ENCODE results near the gene HMBS.

HMBS gene

DNA sequence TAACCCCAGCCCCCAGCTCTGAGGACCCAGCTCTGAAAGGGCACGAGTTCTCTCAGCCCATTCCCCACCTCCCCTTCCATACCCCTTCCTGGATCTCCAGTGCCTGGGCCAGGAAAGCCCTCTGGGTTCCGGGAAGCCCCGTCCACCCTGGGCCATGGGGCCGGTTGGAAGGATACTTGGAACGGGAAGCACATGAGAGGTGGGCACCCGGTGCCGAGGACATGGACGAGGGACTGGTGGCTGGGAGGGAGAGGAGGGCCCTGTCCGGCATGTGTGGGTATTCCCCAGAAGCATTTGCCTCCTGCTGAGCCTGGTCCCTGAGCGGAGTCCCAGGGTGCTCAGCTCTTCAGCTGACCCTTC, 31.5 kb downstream of the HMBS start:
- H3K27ac ChIP-seq (ENCODE audit: low read depth, low read length): no peak overlapping the region
- H4K91ac ChIP-seq (ENCODE audit: low read depth, low read length): no peak overlapping the region
- no peak overlapping the region for H2AFZ ChIP-seq (ENCODE audit: insufficient read depth, low read length, poor library complexity)
- peaks cover 13 to 19% of the 10 kb centered on the region in 2 experiments for H3K36me3 ChIP-seq (ENCODE audit: control insufficient read depth in 1 of 2, insufficient read depth in 2 of 2, low read length in 2 of 2)
- no peak overlapping the region for H2BK12ac ChIP-seq (ENCODE audit: low read length)
- H3K79me1 ChIP-seq (ENCODE audit: low read length): peaks cover 4% of the 10 kb centered on the region
- no peak overlapping the region for H4K8ac ChIP-seq (ENCODE audit: low read depth, low read length)
- no peak overlapping the region for H3K9ac ChIP-seq (ENCODE audit: low read length)
- no peaks in the 10 kb centered on the region for H3K9me3 ChIP-seq (ENCODE audit: insufficient read depth, low read depth, low read length)
- H3K23ac ChIP-seq (ENCODE audit: low read length): no peak overlapping the region
- no peak for DNase-seq
- no peaks in the 10 kb centered on the region for H3K27me3 ChIP-seq (ENCODE audit: insufficient read depth, low read length)
- no peak overlapping the region for H3K14ac ChIP-seq (ENCODE audit: low read length)
- no peak overlapping the region for H2AK5ac ChIP-seq (ENCODE audit: low read length)
- WGBS (ENCODE audit: extremely low coverage, insufficient coverage, insufficient read length): no CpG with 5 or more reads among the region's 10 CpGs
- no peak overlapping the region for H2BK120ac ChIP-seq (ENCODE audit: insufficient read depth, low read length, poor library complexity)
- no peak overlapping the region for H3K18ac ChIP-seq (ENCODE audit: low read length)
- H3K4me2 ChIP-seq (ENCODE audit: low read length): no peak overlapping the region
- no peak overlapping the region for H4K12ac ChIP-seq (ENCODE audit: low read depth, low read length)
- H3K4ac ChIP-seq (ENCODE audit: low read depth, low read length): no peak overlapping the region
- H2BK5ac ChIP-seq (ENCODE audit: low read depth, low read length, poor library complexity): no peak overlapping the region
- no peaks in the 10 kb centered on the region for H3K79me2 ChIP-seq (ENCODE audit: control insufficient read depth, insufficient read depth, low read length, poor library complexity)
- H3K4me3 ChIP-seq (ENCODE audit: low read depth, low read length): no peak overlapping the region
- H3K4me1 ChIP-seq (ENCODE audit: control insufficient read depth in 1 of 2, insufficient read depth in 2 of 2, low read length in 2 of 2): peaks cover 0 to 2% of the 10 kb centered on the region in 2 experiments

- H3K27me3 ChIP-seq (ENCODE audit: insufficient read depth, low read length): no peaks in the 10 kb centered on the region
- no peak overlapping the region for H2BK5ac ChIP-seq (ENCODE audit: low read depth, low read length, poor library complexity)
- no CpG with 5 or more reads among the region's 5 CpGs for WGBS (ENCODE audit: extremely low coverage, insufficient coverage, insufficient read length)
- no peak overlapping the region for H4K12ac ChIP-seq (ENCODE audit: low read depth, low read length)
- H3K23ac ChIP-seq (ENCODE audit: low read length): no peak overlapping the region
- H3K36me3 ChIP-seq (ENCODE audit: control insufficient read depth in 1 of 2, insufficient read depth in 2 of 2, low read length in 2 of 2): peaks cover 13 to 15% of the 10 kb centered on the region in 2 experiments
- H2AK5ac ChIP-seq (ENCODE audit: low read length): no peak overlapping the region
- H3K4ac ChIP-seq (ENCODE audit: low read depth, low read length): no peak overlapping the region
- H3K79me2 ChIP-seq (ENCODE audit: control insufficient read depth, insufficient read depth, low read length, poor library complexity): peaks cover 1% of the 10 kb centered on the region
- no peak overlapping the region for H3K27ac ChIP-seq (ENCODE audit: low read depth, low read length)
- no peak overlapping the region for H2AFZ ChIP-seq (ENCODE audit: insufficient read depth, low read length, poor library complexity)
- no peak overlapping the region for H4K91ac ChIP-seq (ENCODE audit: low read depth, low read length)
- no peak overlapping the region for H3K14ac ChIP-seq (ENCODE audit: low read length)
- no peak overlapping the region for H3K9ac ChIP-seq (ENCODE audit: low read length)
- H2BK120ac ChIP-seq (ENCODE audit: insufficient read depth, low read length, poor library complexity): no peak overlapping the region
- H3K9me3 ChIP-seq (ENCODE audit: insufficient read depth, low read depth, low read length): no peaks in the 10 kb centered on the region
- DNase-seq: no peak
- H3K18ac ChIP-seq (ENCODE audit: low read length): no peak overlapping the region
- H3K4me3 ChIP-seq (ENCODE audit: low read depth, low read length): no peak overlapping the region
- no peak overlapping the region for H2BK12ac ChIP-seq (ENCODE audit: low read length)
- peaks cover 6% of the 10 kb centered on the region for H3K79me1 ChIP-seq (ENCODE audit: low read length)
- H3K4me1 ChIP-seq (ENCODE audit: control insufficient read depth in 1 of 2, insufficient read depth in 2 of 2, low read length in 2 of 2): peaks cover 0 to 2% of the 10 kb centered on the region in 2 experiments
- no peak overlapping the region for H3K4me2 ChIP-seq (ENCODE audit: low read length)
- H4K8ac ChIP-seq (ENCODE audit: low read depth, low read length): no peak overlapping the region
Observed at GRCh38 chr11:119116601-119117000, 31.9 kb downstream of the HMBS start.

DNA sequence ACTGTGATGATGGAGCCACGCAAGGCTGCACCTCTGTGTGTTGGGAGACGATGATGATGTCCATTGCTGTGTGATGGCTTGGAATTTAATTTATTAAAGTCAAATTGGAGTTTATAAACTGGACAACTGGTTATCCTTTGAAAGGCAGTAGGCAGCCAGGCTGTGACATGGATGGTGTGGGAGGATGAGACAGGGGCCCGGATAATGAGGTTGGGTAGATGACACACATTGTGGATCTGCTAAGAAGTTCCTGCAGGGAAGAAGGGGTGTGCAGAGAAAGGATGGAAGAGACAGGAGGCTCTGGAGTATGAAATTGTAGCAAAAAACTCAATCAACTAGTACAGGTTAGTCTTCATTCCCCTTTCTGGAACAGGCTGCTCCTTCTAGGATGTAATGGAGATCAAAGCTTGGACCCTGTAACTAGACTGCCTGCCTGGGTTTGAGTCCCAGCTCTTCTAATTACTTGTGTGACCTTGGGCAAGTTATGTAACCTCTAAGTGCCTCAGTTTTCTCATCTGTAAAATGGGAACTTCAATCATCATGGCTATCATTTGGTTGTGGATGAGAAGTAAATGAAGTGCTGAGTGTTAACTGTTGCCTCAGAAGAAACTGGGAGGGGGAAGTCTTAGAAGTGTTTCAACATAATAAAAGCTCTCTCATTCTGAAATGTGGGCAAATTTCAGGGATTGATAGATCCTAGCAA, 32.5 kb downstream of the HMBS start:
- no peak overlapping the region for H3K4ac ChIP-seq (ENCODE audit: low read depth, low read length)

GRCh38 chr11:119118227-119118626, 33.5 kb downstream of the HMBS start:
- H2BK12ac ChIP-seq (ENCODE audit: low read length): no peak overlapping the region
- no peak overlapping the region for H3K4ac ChIP-seq (ENCODE audit: low read depth, low read length)
- no peak overlapping the region for H4K8ac ChIP-seq (ENCODE audit: low read depth, low read length)
- no peak overlapping the region for H2AK5ac ChIP-seq (ENCODE audit: low read length)
- no peaks in the 10 kb centered on the region for H3K27me3 ChIP-seq (ENCODE audit: insufficient read depth, low read length)
- no peaks in the 10 kb centered on the region for H3K9me3 ChIP-seq (ENCODE audit: insufficient read depth, low read depth, low read length)
- no peak overlapping the region for H4K91ac ChIP-seq (ENCODE audit: low read depth, low read length)
- no peak overlapping the region for H3K4me2 ChIP-seq (ENCODE audit: low read length)
- WGBS (ENCODE audit: extremely low coverage, insufficient coverage, insufficient read length): no CpG with 5 or more reads among the region's 5 CpGs
- peaks cover 7% of the 10 kb centered on the region for H3K79me1 ChIP-seq (ENCODE audit: low read length)
- no peak overlapping the region for H3K18ac ChIP-seq (ENCODE audit: low read length)
- no peak overlapping the region for H3K4me3 ChIP-seq (ENCODE audit: low read depth, low read length)
- H3K36me3 ChIP-seq (ENCODE audit: control insufficient read depth in 1 of 2, insufficient read depth in 2 of 2, low read length in 2 of 2): peaks cover 9 to 13% of the 10 kb centered on the region in 2 experiments
- DNase-seq: no peak
- no peak overlapping the region for H2AFZ ChIP-seq (ENCODE audit: insufficient read depth, low read length, poor library complexity)
- no peak overlapping the region for H3K23ac ChIP-seq (ENCODE audit: low read length)
- H2BK120ac ChIP-seq (ENCODE audit: insufficient read depth, low read length, poor library complexity): no peak overlapping the region
- no peak overlapping the region for H2BK5ac ChIP-seq (ENCODE audit: low read depth, low read length, poor library complexity)
- H3K79me2 ChIP-seq (ENCODE audit: control insufficient read depth, insufficient read depth, low read length, poor library complexity): peaks cover 5% of the 10 kb centered on the region
- H3K4me1 ChIP-seq (ENCODE audit: control insufficient read depth in 1 of 2, insufficient read depth in 2 of 2, low read length in 2 of 2): peaks cover 0 to 9% of the 10 kb centered on the region in 2 experiments
- no peak overlapping the region for H4K12ac ChIP-seq (ENCODE audit: low read depth, low read length)
- no peak overlapping the region for H3K9ac ChIP-seq (ENCODE audit: low read length)
- no peak overlapping the region for H3K27ac ChIP-seq (ENCODE audit: low read depth, low read length)
- H3K14ac ChIP-seq (ENCODE audit: low read length): no peak overlapping the region

More for the DNA sequence above, 32.5 kb downstream of the HMBS start:
- no peak overlapping the region for H2BK5ac ChIP-seq (ENCODE audit: low read depth, low read length, poor library complexity)
- no peak overlapping the region for H2BK120ac ChIP-seq (ENCODE audit: insufficient read depth, low read length, poor library complexity)
- H3K4me1 ChIP-seq (ENCODE audit: control insufficient read depth in 1 of 2, insufficient read depth in 2 of 2, low read length in 2 of 2): peaks cover 0 to 3% of the 10 kb centered on the region in 2 experiments
- no peak overlapping the region for H3K14ac ChIP-seq (ENCODE audit: low read length)
- no peak overlapping the region for H4K12ac ChIP-seq (ENCODE audit: low read depth, low read length)
- no peak overlapping the region for H4K91ac ChIP-seq (ENCODE audit: low read depth, low read length)
- no CpG with 5 or more reads among the region's 3 CpGs for WGBS (ENCODE audit: extremely low coverage, insufficient coverage, insufficient read length)
- H3K9me3 ChIP-seq (ENCODE audit: insufficient read depth, low read depth, low read length): no peaks in the 10 kb centered on the region
- no peak for DNase-seq
- no peak overlapping the region for H3K9ac ChIP-seq (ENCODE audit: low read length)
- H3K27ac ChIP-seq (ENCODE audit: low read depth, low read length): no peak overlapping the region
- no peak overlapping the region for H2AK5ac ChIP-seq (ENCODE audit: low read length)
- H2AFZ ChIP-seq (ENCODE audit: insufficient read depth, low read length, poor library complexity): no peak overlapping the region
- peaks cover 13 to 14% of the 10 kb centered on the region in 2 experiments for H3K36me3 ChIP-seq (ENCODE audit: control insufficient read depth in 1 of 2, insufficient read depth in 2 of 2, low read length in 2 of 2)
- H3K18ac ChIP-seq (ENCODE audit: low read length): no peak overlapping the region
- no peak overlapping the region for H3K4me2 ChIP-seq (ENCODE audit: low read length)
- no peak overlapping the region for H3K23ac ChIP-seq (ENCODE audit: low read length)
- H3K79me1 ChIP-seq (ENCODE audit: low read length): peaks cover 7% of the 10 kb centered on the region
- no peak overlapping the region for H2BK12ac ChIP-seq (ENCODE audit: low read length)
- H3K79me2 ChIP-seq (ENCODE audit: control insufficient read depth, insufficient read depth, low read length, poor library complexity): peaks cover 4% of the 10 kb centered on the region
- H4K8ac ChIP-seq (ENCODE audit: low read depth, low read length): no peak overlapping the region
- H3K4me3 ChIP-seq (ENCODE audit: low read depth, low read length): no peak overlapping the region
- H3K27me3 ChIP-seq (ENCODE audit: insufficient read depth, low read length): no peaks in the 10 kb centered on the region

Measured in trophoblast cell (in vitro differentiated cells and primary cell).